ENCODE measurements around the gene SLC12A6.
"Not testable (repeated sequence)": the region's sequence is repeated elsewhere in the genome, so short reads cannot be mapped to it uniquely, and the experiment has no call there.

The SLC12A6 gene

DNA sequence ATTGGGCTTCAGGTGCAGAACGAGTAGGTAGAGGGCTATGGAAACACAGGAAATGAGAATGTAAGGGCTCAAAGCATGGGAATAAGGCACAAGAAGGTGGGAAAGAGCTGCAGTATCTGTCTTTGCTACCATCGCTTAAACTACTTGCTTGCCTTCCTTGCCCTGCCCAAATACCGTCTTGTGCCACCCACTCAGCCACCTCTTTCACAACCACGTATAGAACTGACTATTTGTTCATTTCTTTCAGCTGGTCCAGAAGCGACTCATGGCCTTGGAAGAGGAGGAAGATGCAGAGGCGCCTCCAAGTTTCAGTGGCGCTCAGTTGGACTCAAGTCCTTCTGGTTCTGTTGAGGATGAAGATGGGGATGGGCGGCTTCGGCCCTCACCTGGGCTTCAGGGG, 17.7 kb upstream of the SLC12A6 start:
- no peak for DNase-seq

DNA sequence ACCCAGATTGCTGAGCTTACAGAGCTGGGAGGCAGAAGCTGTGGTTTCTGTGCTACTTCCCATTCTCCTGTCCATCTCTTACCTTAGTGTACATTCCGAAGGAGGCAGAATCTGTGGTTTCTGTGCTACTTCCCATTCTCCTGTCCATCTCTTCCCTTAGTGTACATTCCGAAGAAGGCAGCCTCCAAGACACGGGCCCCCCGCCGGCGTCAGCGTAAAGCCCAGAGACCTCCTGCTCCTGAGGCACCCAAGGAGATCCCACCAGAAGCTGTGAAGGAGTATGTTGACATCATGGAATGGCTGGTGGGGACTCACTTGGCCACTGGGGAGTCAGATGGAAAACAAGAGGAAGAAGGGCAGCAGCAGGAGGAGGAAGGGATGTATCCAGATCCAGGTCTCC, 16.7 kb upstream of the SLC12A6 start:
- no peak for DNase-seq

DNA sequence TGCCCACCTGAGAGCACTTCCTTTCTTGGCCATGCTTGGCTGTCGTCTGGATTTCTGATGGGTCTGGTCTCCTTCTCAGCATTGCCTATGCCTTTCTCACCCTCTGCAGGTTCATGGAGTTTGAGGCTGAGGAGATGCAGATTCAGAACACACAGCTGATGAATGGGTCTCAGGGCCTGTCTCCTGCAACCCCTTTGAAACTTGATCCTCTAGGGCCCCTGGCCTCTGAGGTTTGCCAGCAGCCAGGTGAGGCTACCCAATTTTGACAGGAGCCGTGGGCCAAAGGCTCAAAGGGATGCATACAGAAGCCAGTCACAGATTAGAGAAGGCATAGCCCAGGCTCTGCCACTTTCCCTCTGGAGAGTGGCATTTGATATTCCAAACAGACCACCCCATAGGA, 16.0 kb upstream of the SLC12A6 start:
- DNase-seq, result no peak

DNA sequence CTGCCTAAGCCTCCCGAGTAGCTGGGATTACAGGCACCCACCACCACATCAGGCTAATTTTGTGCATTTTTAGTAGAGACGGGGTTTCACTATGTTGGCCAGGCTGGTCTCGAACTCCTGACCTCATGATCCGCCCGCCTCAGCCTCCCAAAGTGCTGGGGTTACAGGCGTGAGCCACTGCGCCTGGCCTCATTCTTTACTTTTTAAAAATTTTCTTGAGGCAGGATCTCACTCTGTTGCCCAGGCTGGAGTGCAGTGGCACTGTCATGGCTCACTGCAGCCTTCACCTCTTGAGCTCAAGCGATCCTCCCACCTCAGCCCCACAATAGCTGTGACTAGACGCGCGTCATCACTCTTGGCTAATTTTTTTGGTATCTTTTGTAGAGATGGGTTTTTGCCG, 15.4 kb upstream of the SLC12A6 start:
- not testable (repeated sequence) for DNase-seq

DNA sequence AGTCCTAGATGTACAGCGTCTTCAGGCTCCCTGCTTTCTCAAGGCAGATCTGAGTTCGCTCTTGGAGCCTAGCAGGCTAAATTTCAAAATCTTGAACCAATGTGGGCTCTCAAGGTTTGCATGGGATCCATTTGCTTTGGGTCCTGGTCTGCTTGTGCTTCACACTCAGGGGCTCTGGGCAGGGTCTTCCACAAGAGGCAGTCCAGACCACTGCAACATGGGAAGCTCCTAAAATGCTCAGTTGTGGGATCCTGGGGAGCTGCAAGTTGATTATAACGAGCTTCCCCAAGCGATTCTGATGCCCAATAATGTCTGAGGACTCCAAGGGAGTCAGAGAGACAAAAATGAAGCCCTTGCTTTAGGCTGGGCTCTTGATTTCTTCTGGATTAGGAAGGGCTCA, 12.2 kb upstream of the SLC12A6 start:
- no peak for DNase-seq

DNA sequence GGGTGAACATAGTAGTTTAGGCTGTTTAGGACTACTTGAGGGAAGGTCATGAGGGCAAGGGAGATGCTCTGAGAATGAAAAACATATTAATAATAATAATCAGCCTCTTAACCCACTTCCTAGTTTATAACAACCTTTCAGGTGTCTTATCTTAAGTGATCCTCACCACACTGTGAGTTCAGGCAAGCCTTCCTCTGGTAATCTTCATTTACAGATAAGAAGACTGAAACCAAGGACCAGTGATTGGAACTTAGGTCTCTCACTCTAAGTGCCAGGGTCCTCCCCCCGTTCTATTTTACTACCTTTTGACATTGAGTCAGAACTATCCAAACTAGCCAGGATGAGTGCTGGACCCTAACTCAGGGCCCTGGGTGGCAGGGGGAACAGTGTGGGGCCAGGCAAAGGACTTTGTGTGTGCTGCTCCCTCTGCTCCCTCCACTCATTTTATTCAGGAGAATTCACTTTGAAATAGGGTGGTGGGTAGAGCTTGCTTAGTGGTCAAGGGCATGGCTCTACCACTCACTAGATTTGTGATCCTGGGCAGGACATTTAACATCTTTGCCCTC, 11.2 kb upstream of the SLC12A6 start:
- no peak for DNase-seq

DNA sequence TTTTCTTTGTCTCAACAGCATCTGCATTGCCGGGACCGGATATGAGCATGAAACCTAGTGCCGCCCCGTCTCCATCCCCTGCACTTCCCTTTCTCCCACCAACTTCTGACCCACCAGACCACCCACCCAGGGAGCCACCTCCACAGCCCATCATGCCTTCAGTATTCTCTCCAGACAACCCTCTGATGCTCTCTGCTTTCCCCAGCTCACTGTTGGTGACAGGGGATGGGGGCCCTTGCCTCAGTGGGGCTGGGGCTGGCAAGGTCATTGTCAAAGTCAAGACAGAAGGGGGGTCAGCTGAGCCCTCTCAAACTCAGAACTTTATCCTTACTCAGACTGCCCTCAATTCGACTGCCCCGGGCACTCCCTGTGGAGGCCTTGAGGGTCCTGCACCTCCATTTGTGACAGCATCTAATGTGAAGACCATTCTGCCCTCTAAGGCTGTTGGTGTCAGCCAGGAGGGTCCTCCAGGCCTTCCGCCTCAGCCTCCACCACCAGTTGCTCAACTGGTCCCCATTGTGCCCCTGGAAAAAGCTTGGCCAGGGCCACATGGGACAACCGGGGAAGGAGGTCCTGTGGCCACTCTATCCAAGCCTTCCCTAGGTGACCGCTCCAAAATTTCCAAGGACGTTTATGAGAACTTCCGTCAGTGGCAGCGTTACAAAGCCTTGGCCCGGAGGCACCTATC, 10.5 kb upstream of the SLC12A6 start:
- DNase-seq, result no peak

DNA sequence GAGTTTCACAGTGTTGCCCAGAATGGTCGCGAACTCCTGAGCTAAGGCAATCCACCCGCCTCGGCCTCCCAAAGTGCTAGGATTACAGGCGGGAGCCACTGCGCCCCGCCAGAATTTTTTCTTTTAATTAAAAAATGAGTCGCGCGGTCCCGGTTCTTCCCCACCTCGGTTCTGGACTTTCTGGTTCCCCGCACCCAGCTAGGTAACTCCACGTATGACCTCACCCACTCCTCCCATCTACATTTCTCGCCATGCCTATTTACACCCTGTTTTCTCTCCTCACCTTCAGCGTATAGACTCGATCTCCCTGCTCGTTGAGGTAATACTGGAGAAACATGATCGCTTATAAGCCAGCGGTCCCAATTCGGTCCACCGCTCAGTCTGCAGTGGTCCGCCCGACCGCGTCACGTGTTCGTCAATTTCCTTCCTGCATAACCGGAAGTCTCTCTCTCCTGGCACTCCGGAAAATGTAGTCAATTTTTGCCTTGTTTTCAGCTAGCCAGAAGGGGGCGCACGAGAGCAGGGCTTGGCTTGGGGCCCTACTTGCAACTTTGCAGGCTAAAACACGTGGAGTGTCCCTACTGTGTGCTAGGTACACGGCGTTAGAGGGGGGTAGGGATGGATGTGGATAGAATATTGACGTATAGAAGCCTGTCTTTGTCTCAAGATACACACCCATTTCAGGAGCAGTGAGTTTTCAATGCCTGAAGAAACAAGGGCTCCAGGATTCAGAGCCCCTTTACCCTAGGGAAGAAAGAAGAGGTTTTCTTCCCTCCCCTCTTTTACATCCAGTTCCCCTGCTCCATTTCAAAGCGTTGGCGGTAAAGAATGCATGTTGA, 5.4 kb upstream of the SLC12A6 start, which contains the start of the genes NOP10 and NUTM1:
Gene NOP10 (minus strand): TSS at position 400 of the 839 bp plus-strand sequence. CDS start 63 bp downstream, at position 337.
Gene NUTM1 (plus strand): TSS at position 579 of the 839 bp plus-strand sequence. CDS start 382 bp downstream, outside the sequence.
- peak; percentile 98 for DNase-seq

DNA sequence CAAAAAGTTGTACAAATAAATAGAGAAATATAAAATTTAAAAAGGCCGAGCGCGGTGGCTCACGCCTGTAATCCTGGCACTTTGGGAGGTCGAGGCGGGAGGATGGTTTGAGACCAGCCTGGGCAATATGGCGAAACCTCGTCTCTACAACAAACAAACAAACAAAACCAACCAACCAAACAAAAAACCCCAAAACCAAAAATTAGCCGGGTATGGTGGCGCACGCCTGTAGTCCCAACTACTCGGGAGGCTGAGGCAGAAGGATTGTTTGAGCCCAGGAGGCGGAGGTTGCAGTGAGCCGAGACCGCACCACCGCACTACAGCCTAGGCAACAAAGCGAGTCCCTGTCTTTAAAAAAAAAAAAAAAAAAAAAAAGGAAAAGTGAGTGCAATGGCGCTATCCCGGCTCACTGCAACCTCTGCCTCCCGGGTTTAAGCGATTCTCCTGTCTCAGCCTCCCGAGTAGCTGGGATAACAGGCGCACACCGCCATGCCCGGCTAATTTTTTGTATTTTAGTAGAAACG, 4.7 kb upstream of the SLC12A6 start:
- DNase-seq, result peak in 1 of 2 donors; percentile 19

DNA sequence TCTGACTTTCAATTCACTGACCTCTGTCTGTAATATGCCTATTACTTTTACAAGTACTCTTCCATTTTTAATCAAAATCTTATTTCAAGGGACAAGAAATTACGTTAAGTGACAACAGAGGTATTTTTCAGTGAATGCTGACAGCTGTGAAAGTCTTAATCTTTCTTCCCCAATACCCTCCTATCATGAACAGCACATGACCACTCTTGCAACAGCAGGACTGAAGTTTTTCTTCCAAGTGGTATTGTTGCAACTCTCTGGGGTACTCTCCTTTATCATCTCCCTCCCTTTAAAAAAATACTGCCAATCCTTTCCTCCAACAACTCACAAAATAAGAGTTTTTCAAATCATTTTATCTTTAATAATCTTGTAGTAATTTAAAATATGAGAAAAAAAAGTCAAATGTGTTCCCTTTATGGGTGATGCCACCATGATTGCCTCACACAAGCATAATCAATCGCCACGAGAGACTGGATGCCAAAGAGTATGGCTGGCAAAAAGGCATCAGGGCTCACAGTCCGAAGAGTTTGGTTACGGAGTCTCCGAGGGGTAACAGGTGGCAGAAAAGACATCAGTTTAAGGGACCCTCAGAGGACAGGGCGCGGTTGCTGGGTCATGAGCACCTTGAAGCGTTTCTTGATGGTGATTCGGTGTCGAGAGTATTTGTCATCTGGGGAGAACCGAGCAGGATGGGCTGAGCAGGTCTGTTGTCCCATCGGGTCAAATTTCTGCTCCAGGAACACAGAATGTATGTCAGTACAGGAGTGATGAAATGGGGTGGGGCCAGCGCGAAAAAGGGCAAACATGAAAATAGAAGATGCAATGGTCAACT, 4.0 kb upstream of the SLC12A6 start:
- DNase-seq, result no peak

DNA sequence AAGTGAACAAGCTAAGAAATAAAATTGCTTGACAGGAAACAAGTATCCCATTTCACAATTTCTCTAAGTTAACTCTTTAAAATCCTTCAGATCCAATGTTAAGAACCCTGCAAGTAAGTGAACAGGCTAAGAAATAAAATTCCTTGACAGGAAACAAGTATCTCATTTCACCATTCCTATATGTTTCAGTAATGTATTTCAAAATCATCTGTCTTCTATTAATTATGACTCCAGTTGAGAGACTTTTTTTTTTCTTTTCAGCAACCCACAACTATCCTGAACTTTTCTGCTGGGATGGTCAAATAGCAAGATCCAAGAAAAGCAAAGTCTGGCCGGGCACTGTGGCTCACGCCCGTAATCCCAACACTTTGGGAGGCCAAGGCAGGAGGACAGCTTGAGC, 2.4 kb upstream of the SLC12A6 start:
- no peak for DNase-seq

DNA sequence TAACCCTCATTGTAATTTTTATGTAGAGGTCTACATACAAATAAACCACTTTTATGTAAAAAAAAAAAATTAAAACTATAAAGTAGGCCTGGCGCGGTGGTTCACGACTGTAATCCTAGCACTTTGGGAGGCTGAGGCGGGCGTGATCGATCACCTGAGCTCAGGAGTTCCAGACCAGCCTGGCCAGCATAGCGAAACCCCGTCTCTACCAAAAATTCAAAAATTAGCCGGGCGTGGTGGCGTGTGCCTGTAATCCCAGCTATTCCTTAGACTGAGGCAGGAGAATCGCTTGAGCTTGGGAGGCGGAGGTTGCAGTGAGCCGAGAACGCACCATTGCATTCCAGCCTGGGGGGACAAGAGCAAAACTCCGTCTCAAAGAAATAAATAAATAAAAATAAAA, 766 bp upstream of the SLC12A6 start:
- no peak for DNase-seq

DNA sequence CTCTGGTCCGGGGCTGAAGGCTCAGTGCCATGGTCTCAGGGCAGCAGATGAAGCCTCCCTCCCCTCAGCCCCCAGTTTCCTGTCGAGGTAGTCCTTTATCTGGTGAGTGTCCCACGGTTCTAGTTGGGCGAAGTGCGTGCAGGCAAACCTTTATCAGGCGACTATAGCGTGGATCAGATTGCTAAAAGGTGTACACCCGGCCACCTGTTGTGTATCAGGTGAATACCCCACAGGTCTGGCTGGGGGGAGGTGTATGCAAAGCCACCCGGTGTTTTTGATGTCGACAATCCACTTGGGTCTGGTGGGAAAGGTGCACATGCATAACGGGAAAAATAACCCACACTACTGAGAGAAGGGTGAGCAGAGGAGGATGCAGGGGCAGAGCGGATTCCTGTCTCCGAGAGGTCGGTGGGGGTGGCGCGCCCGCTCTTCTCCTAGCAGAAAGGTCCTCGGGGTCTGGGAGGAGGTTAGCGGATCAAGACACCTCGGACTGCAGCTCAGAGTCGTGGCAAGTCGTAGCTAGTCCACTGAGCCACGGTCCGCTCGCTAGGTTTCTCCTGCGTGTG, 507 bp downstream of the SLC12A6 start:
- DNase-seq, result peak; percentile 17 to 37

DNA sequence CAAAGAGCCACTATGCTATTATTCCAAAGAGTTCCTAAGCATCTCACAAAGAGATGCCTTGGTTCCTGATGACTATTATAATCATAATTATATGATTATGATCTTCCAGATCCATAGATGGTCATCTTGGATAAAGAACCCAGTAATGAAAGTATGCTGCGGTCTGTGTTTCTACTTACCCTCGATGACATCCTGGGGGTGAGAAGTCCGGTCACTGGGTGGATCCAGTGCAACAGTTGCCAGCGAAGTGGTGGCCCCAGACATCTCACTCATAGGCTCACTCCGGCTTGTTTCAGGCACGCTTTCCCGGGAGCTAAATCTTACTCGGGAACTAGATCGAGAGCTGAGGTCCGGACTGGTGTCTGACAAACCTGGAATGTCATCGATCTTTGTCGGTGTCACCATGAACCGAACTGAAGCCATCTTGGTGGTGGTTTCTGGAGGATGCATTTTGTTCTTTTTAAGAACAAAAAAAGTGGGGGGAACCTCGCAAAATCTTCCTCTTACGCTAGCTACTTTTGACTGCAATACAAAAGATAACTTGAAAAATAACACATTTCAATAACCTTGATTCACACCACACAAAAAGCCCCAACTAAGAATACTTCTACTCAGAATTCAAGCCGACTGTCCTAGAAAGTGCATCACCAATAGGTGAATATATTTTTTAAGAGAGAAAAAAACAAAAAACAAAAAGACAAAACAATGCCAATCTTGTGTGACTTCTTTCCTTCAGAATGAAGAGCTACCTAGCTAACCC, 1.2 kb downstream of the SLC12A6 start:
- DNase-seq, result no peak

DNA sequence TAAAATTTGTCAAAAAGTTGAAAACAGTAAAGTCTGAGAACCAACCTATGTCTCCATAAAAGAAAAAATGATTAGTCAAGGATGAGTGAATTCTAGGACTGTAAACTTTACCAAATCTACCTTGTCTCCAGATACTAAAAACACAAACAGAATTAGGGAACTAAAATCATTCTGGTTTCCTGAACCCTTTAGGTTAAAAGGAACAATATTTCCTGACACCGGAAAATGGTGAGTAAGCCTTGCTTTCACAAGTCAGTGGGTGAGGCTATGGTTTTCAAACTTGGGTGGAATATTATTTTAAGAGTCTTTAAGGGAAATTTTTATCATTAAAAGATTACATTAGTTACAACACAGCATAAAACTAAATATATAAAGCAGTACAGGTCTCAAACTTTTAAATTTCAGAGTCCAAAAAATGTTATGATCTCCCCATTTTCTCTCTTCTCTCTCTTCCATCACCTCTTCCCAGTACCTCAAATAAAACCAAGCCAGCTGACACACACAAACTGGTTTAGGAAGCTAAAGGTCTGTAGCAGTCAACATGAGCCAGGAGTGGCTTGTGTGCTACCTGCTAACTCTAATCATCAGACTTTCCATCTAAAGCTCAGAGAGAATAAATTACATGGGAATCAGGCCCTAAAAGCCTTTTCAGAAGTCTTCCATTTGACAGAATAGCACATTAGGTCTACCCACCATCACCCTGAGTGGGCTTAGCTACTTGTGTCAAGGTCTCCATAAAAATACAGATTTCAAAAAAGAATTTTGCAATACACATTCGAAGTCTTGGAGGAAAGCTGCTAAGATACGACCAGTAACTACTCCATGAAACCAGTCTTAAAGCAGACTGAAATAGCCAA, 2.2 kb downstream of the SLC12A6 start:
- no peak for DNase-seq

DNA sequence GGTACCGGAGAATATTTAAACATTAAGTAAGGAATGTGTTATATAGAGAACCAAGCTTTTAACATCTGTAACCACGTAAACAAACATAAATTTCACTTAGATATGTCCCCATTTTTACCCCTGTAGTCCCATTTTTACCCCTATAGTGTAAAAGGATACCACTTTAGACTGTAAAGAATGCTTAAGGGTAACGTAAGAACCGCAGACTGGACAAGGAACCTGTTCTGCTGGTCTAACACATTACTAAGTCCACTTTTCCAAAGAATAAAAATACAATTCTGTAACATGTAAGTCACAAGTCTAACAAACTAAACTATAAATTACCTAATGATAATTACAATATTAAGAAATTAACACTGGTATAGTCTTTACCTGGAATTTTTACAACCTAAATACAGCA, 2.9 kb downstream of the SLC12A6 start:
- DNase-seq, result no peak

DNA sequence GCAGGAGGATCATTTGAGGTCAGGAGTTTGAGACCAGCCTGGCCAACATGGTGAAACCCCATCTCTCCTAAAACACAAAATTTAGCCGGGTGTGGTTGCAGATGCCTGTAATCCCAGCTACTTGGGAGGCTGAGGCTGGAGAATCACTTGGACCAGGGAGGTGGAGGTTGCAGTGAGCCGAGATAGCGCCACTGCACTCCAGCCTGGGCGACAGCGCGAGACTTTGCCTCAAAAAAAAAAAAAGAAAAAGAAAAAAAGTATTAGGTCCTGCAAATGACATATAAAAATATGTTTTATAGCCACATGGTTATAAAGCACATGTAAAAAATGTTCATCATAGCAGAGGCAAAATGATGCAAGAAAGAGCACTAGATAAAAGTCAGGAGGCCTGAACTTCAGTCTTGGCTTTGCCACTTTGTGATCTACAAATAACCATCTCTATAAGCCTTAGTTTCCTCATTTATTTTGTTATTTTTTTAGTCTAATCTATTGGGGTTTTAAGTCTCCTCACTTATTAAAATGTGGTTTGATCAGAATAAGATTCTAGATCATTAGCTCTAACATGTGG, 4.9 kb downstream of the SLC12A6 start:
- DNase-seq, result no peak

DNA sequence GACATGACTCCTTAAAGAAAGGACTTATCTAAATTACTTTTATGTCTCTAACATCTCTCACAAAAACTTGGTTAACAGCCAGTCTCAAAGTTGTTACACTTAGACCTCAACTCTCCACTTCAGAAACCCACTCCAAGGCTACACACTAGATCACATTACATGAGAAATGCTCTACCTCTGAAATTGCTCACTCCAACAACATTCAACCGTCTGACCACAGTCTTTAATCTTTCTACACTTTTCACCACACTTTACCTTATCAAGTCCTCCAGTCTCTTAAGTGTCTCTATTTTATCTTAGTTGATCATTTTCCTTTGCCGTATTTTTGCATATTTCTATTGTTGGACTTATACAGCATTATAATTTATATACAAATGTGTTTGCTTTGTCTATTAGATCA, 5.8 kb downstream of the SLC12A6 start:
- DNase-seq, result no peak

DNA sequence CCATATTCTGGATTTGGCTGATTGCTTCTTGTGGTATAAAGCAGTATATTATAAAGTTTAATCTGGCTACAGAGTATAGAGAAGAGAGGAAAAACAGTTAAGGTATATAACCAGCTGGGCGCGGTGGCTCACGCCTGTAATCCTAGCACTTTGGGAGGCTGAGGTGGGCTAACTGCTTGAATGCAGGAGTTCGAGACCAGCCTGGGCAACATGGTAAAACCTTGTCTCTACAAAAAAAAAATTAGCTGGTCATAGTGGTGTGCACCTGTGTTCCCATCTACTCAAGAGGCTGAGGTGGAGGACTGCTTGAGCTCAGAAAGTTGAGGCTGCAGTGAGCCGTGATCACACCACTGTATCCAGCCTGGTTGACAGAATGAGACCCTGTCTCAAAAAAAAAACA, 7.3 kb downstream of the SLC12A6 start:
- DNase-seq, result no peak

DNA sequence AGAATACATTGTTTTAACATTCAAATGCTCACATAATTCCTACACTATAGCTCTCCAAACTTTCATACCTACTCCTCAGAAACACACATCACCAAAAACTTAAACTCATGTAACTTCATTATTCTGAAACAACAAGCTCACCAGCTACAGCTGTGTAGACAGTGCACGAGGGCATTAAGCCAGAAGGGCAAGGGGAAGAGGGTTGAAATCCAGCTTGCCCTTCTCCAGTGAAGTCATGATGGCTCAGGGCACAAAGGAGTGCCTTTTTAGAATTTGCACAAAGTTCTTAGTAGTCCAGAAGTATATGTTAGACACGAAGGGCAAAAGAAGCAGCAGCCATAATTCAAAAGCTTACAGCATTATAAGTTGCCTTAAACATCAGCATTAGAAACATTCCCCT, 8.6 kb downstream of the SLC12A6 start:
- no peak for DNase-seq
